ENCODE data around the gene PRKCD. TPM values are rescaled to one million over a fixed set of nuclear protein-coding genes. Genes with fewer than 3 reads are reported as not detected.

PRKCD gene
- total RNA-seq, 1 donor from 2014 or later: 1.4 TPM

- DNase-seq (ENCODE audit: low read depth): no peak
These were observed 52.3 kb downstream of the PRKCD start for GRCh38 chr3:53213276-53213675.

DNA sequence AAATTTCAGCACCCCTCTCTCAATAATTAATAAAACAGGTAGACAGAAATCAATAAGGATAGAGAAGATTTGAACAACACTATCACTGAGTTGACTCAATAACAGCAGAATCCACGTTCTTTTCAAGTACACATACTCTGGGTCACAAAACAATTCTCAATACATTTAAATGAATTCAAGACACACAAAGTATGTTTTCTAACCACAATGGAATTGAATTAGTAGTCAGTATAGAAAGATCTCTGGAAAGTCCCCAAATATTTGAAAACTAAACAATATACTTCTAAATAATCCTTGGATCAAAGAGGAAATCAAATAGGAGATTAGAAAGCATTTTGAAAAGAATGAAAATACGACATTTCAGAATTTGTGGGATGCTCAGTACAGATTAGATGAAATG, 54.8 kb downstream of the PRKCD start:
- no peak for DNase-seq (ENCODE audit: low read depth)

GRCh38 chr3:53216723-53217122, 55.7 kb downstream of the PRKCD start:
- DNase-seq (ENCODE audit: low read depth): no peak

- no peak for DNase-seq (ENCODE audit: low read depth)
These were observed 56.2 kb downstream of the PRKCD start for GRCh38 chr3:53217175-53217574.

DNA sequence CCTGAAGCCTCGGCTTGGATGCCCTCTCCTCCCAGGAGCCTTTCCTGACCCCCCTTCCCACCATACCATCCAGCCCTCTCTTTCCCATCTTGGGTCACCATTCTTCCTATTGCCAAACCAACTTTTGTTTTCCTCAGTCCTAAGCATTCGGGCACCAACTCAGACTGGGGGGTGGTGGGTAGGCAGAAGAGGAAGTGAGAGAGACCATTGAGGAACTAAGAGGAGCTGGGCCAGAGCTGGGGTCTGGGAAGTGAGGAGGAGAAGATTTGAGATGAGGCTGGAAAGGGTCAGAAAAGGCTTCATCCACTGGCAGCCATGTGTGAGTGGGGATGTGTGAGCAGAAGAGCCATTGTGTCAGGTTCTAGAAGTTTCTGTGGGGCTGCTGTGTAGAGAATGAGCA, 57.1 kb downstream of the PRKCD start:
- no peak for DNase-seq (ENCODE audit: low read depth)

GRCh38 chr3:53219895-53220483, 59.0 kb downstream of the PRKCD start:
- peak; percentile 86 for DNase-seq (ENCODE audit: low read depth)

DNA sequence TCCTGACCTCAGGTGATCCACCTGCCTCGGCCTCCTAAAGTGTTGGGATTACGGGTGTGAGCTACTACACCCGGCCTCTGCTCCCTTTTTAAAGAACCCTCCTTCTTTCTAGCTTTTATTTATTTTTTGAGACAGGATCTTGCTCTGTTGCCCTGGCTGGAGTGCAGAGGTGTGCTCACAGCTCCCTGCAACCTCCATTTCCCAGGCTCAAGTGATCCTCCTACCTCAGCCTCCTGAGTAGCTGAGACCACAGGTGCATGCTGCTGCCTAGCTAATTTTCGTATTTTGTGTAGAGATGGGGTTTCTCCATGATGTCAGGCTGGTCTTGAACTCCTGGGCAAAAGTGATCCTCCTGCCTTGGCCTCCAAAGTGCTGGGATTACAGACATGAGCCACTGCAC, 60.3 kb downstream of the PRKCD start:
- DNase-seq (ENCODE audit: low read depth): no peak

DNA sequence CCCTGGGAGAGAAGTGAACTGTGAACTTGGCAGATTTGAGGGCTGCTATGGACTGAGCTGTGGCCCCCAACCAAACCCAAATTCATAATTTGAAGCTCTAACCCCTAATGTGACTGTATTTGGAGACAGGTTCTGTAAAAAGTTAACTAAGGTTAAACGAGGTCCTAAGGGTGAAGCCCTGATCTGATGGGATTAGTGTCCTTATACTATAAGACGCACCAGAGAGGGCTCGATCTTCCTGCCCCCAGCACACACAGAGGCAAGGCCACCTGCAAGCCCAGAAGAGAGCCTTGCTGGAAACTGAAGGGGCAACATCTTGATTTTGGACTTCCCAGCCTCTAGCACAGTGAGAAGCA, 60.8 kb downstream of the PRKCD start:
- no peak for DNase-seq (ENCODE audit: low read depth)

GRCh38 chr3:53222183-53222901, 61.3 kb downstream of the PRKCD start:
- no peak for DNase-seq (ENCODE audit: low read depth)

DNA sequence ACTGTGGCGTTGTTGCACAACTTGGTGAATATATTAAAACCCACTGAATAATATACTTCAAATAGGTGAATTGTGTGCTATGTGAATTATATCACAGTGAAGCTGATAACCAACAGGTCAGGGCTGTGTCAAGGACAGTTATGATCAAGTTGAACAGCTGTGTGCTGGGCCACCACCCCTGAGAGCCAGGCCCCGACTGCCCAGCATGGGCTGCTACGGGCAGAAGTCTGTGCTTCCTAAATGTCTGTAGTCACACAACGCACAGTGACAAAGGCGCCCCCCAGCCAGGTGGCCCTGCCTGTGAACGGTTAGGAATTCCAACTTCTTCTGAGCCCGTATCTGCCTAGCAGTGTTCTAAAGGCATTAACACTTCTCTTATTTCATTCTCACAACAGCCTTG, 62.0 kb downstream of the PRKCD start:
- no peak for DNase-seq (ENCODE audit: low read depth)

DNA sequence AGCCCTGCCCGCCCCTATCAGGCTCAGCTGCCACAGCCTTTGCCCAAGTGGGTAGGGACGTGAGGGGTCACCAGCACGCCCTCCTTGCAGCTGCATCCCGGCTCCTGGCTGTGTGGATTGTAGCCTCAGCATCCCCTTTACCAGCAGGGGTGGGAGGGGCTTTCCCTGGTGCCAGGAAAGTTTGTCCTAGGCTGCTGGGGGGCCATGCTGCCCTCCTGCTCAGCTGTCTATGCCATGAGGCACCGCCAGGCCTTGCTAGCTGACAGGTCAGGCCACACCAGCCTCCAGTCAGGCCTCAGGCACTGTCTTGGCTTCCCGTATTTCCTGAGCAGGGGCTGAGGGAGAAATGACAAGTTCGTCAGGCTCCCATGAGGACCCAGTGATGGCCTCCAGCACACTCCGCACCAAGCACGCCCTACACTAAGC, 62.5 kb downstream of the PRKCD start:
- DNase-seq (ENCODE audit: low read depth): no peak

DNA sequence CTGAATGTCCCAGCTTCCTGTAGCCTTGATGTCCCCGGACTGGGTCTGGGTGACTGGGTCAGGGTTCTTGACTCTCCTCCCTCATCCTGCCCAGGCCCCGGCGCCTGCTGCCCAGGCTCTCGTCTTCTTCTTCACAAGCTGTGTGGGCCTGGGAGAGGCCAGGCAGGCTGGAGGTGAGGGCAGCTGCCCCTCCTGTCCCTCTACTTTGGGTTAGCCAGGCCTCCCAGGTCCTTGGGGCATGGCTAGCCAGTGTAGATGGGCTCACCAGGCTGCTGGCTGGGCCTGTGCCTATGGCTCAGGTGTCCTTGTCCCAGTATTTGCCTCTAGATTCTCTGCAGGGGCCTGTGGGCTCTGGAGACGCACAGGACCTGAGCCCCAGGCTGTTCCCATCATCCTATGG, 63.0 kb downstream of the PRKCD start:
- no peak for DNase-seq (ENCODE audit: low read depth)

GRCh38 chr3:53224536-53224935, 63.5 kb downstream of the PRKCD start:
- no peak for DNase-seq (ENCODE audit: low read depth)

GRCh38 chr3:53225181-53225580, 64.2 kb downstream of the PRKCD start:
- no peak for DNase-seq (ENCODE audit: low read depth)

- no peak for DNase-seq (ENCODE audit: low read depth)
These were observed 64.6 kb downstream of the PRKCD start for GRCh38 chr3:53225651-53226050.

GRCh38 chr3:53226142-53226840, 65.3 kb downstream of the PRKCD start:
- DNase-seq (ENCODE audit: low read depth): peak; percentile 93

DNA sequence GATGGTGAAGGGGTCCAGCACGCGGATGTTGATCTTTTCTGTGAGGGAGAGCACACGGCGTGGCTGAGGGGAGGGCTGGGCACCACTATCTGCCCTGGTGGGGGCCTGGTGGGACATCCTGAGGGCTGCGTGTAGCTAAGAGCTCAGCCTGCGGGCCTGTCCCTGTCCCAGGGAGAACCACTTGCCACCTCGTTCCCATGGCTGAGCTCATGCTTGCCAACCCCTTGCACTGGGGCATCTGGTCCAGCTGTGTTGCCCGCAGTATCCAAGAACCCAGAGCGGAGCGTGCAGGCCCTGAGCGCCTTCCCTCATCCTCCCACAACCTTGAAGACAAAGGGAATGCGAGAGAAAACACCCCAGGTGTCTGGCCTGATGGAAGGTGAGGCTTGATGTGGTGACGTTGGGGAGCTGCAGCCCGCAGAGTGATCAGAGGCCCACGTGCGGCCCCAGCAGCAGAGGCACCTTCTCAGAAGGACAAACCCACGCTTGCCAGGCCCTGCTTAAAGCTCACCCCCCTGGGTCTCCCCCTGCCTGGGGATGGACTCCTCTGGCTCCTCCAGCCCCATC, 65.9 kb downstream of the PRKCD start:
- DNase-seq (ENCODE audit: low read depth): no peak

- no peak for DNase-seq (ENCODE audit: low read depth)
These were observed 67.2 kb downstream of the PRKCD start for GRCh38 chr3:53227993-53228885.

DNA sequence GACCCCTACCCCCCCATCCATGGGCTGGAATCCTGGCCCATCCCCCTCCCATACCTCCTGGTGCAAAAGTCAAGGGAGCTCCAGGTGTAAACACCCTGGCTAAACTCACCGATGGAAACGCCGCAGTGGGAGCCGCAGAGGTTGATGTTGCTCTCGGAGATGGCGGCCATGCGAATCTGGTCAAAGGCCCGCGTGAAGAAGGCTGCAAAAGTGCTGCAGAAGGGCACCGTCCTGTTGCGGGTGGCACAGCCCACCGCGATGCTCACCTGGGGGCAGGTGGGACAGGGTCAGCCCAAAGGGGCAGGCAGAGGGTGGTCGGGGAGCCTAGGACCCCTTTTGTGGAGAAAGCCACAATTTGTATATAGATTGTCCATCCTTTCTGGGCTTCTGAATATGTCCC, 68.2 kb downstream of the PRKCD start:
- DNase-seq (ENCODE audit: low read depth): no peak

GRCh38 chr3:53229606-53230005, 68.6 kb downstream of the PRKCD start:
- no peak for DNase-seq (ENCODE audit: low read depth)

GRCh38 chr3:53230041-53230621, 69.1 kb downstream of the PRKCD start:
- no peak for DNase-seq (ENCODE audit: low read depth)
